ENCODE measurements around the gene COL9A1.

Gene COL9A1

GRCh38 chr6:70285201-70285600 is 17.7 kb downstream of the COL9A1 start:
- H3K27ac ChIP-seq, result no peak overlapping the region
- no peak for TF ChIP-seq CTCF (conservative IDR thresholded peaks at IDR 0.05)

- no peak for TF ChIP-seq CTCF (conservative IDR thresholded peaks at IDR 0.05)
- no peak overlapping the region for H3K27ac ChIP-seq
Observed at GRCh38 chr6:70282919-70283461, 19.9 kb downstream of the COL9A1 start.

- TF ChIP-seq CTCF (conservative IDR thresholded peaks at IDR 0.05), result no peak
- no peak overlapping the region for H3K27ac ChIP-seq
Observed at GRCh38 chr6:70282312-70282918, 20.5 kb downstream of the COL9A1 start.

GRCh38 chr6:70281923-70282311 is 21.0 kb downstream of the COL9A1 start:
- H3K27ac ChIP-seq, result no peak overlapping the region
- no peak for TF ChIP-seq CTCF (conservative IDR thresholded peaks at IDR 0.05)

- no peak for TF ChIP-seq CTCF (conservative IDR thresholded peaks at IDR 0.05)
Observed at GRCh38 chr6:70280400-70280853, 22.5 kb downstream of the COL9A1 start.

GRCh38 chr6:70277470-70277869 is 25.4 kb downstream of the COL9A1 start:
- no peak for TF ChIP-seq CTCF (conservative IDR thresholded peaks at IDR 0.05)
- no peak overlapping the region for H3K27ac ChIP-seq

More at GRCh38 chr6:70280400-70280853, 22.5 kb downstream of the COL9A1 start:
- peak overlapping the region; percentile 34 for H3K27ac ChIP-seq

GRCh38 chr6:70274338-70274737 is 28.5 kb downstream of the COL9A1 start:
- H3K27ac ChIP-seq, result no peak overlapping the region
- TF ChIP-seq CTCF (conservative IDR thresholded peaks at IDR 0.05), result no peak
